ENCODE results near the gene RORB. TPM values are rescaled to one million over a fixed set of nuclear protein-coding genes. Genes with fewer than 3 reads are reported as not detected.

RORB gene
- total and polyA plus RNA-seq, 12 donors, result 0.28 to 8.8 (median 3.7) TPM

- Histone ChIP-seq H3K27ac (no peak overlapping the region), H3K36me3 (replicated peaks in 1 of 2) (no peaks in the 10 kb centered on the region), H3K4me1 (replicated peaks in 1 of 2) (no peaks in the 10 kb centered on the region), H3K9me3 (replicated peaks in 1 of 3) (no peaks in the 10 kb centered on the region), H3K27me3 (no peaks in the 10 kb centered on the region), H3K4me3 (no peak overlapping the region)
- no peak for TF ChIP-seq CTCF (IDR thresholded peaks at IDR 0.05)
- no peak for TF ChIP-seq POLR2A (IDR thresholded peaks at IDR 0.05)
- WGBS, 4 donors, result 80 to 88% (median 85%) methylated on average over 5 of the region's 5 CpGs
- DNase-seq, result no peak
- intact Hi-C loops (cut with DNase I), result loop anchor here in 1 of 2 donors (5.0 kb wide), 1 partner anchor 153 kb away; no protein-coding TSS in a partner anchor
Measured at GRCh38 chr9:74589576-74589975, 92.4 kb downstream of the RORB start.

- H3K36me3 ChIP-seq (replicated peaks in 1 of 2), result no peaks in the 10 kb centered on the region
- H3K27ac ChIP-seq, result no peak overlapping the region
- intact Hi-C loops (cut with DNase I), result no loop called here
Measured at GRCh38 chr9:74595286-74595685, 98.2 kb downstream of the RORB start.

GRCh38 chr9:74598874-74599273 is 101.7 kb downstream of the RORB start:
- H3K9me3 ChIP-seq (replicated peaks in 1 of 3), result no peaks in the 10 kb centered on the region
- H3K27me3 ChIP-seq, result no peaks in the 10 kb centered on the region
- H3K4me3 ChIP-seq, result no peak overlapping the region
- H3K27ac ChIP-seq, result no peak overlapping the region
- no peak for DNase-seq
- 80 to 86% (median 81%) methylated on average over 3 of the region's 3 CpGs for WGBS, 4 donors
- H3K36me3 ChIP-seq (replicated peaks in 1 of 2), result no peaks in the 10 kb centered on the region
- intact Hi-C loops (cut with DNase I), result no loop called here
- TF ChIP-seq POLR2A (IDR thresholded peaks at IDR 0.05), result no peak
- TF ChIP-seq CTCF (IDR thresholded peaks at IDR 0.05), result no peak
- H3K4me1 ChIP-seq (replicated peaks in 1 of 2), result no peaks in the 10 kb centered on the region

More at GRCh38 chr9:74595286-74595685, 98.2 kb downstream of the RORB start:
- H3K27me3 ChIP-seq, result no peaks in the 10 kb centered on the region
- TF ChIP-seq CTCF (IDR thresholded peaks at IDR 0.05), result no peak
- no peak for TF ChIP-seq POLR2A (IDR thresholded peaks at IDR 0.05)
- H3K4me3 ChIP-seq, result no peak overlapping the region
- no peak for DNase-seq
- WGBS, 4 donors, result 73 to 91% (median 82%) methylated on average over 2 of the region's 2 CpGs
- no peaks in the 10 kb centered on the region for H3K4me1 ChIP-seq (replicated peaks in 1 of 2)
- no peaks in the 10 kb centered on the region for H3K9me3 ChIP-seq (replicated peaks in 1 of 3)

- Histone ChIP-seq H3K36me3 (replicated peaks in 1 of 2) (no peaks in the 10 kb centered on the region), H3K27me3 (no peaks in the 10 kb centered on the region), H3K4me1 (replicated peaks in 1 of 2) (no peaks in the 10 kb centered on the region), H3K9me3 (replicated peaks in 1 of 3) (no peaks in the 10 kb centered on the region), H3K4me3 (no peak overlapping the region), H3K27ac (no peak overlapping the region)
- 59 to 71% (median 63%) methylated on average over 3 of the region's 3 CpGs for WGBS, 4 donors
- intact Hi-C loops (cut with DNase I), result no loop called here
- TF ChIP-seq CTCF (IDR thresholded peaks at IDR 0.05) (no peak), POLR2A (IDR thresholded peaks at IDR 0.05) (no peak)
- DNase-seq, result no peak
Measured at GRCh38 chr9:74609671-74610405, 112.7 kb downstream of the RORB start.

Measured in adrenal gland (tissue), 12 donors.